GM12801 (cell line): ENCODE measurements around the gene GHRL.

Source experiments
- CTCF ChIP-seq: IDR thresholded peaks from one replicate; pipeline ENCODE4 v1.5.1; 2011; ENCODE audit warnings: control low read depth; ENCODE audit not compliant: insufficient read length; ENCODE audit errors: extremely low read depth

GHRL gene

GRCh38 chr3:10294030-10294586, 1.4 kb upstream of the GHRL start:
- no peak for TF ChIP-seq CTCF

GRCh38 chr3:10291641-10292040, 1.1 kb downstream of the GHRL start:
- no peak for TF ChIP-seq CTCF

- no peak for TF ChIP-seq CTCF
These were observed 2.1 kb downstream of the GHRL start for GRCh38 chr3:10290481-10291176.

- no peak for TF ChIP-seq CTCF
These were observed 2.9 kb downstream of the GHRL start for GRCh38 chr3:10289787-10290355.

GRCh38 chr3:10289077-10289476, 3.7 kb downstream of the GHRL start:
- no peak for TF ChIP-seq CTCF

- no peak for TF ChIP-seq CTCF
These were observed 4.2 kb downstream of the GHRL start for GRCh38 chr3:10288575-10288960.

GRCh38 chr3:10287936-10288574, 4.7 kb downstream of the GHRL start:
- TF ChIP-seq CTCF = no peak
